ENCODE results near the gene SLC30A3.

DNA sequence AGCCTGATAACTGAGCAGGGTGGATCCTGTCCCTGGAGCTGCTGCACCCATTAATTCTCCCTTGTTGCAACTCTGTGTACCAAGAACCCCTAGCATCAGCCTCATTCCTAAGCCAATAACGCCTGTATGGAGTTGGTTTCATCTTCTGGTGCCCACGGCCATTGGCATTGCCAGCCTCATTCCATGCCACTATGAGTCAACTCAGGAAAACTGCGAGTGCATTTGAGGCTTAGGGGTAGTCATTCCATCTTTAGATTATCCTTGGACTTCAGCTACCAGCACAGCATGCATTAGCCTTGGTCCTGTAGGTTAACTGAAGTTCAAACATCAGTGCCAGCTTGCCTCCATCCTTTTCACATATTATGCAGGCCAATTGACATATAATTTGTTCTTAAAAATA, 18.0 kb upstream of the SLC30A3 start:
- TF ChIP-seq EZH2 (IDR thresholded peaks at IDR 0.05; ENCODE audit: borderline replicate concordance, insufficient read depth, low read length, poor library complexity, severe bottlenecking) = no peak
- TF ChIP-seq, protein P1, sequence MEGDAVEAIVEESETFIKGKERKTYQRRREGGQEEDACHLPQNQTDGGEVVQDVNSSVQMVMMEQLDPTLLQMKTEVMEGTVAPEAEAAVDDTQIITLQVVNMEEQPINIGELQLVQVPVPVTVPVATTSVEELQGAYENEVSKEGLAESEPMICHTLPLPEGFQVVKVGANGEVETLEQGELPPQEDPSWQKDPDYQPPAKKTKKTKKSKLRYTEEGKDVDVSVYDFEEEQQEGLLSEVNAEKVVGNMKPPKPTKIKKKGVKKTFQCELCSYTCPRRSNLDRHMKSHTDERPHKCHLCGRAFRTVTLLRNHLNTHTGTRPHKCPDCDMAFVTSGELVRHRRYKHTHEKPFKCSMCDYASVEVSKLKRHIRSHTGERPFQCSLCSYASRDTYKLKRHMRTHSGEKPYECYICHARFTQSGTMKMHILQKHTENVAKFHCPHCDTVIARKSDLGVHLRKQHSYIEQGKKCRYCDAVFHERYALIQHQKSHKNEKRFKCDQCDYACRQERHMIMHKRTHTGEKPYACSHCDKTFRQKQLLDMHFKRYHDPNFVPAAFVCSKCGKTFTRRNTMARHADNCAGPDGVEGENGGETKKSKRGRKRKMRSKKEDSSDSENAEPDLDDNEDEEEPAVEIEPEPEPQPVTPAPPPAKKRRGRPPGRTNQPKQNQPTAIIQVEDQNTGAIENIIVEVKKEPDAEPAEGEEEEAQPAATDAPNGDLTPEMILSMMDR (IDR thresholded peaks at IDR 0.05; ENCODE audit: poor library complexity, severe bottlenecking) = no peak
- no peak for TF ChIP-seq RAD21 (conservative IDR thresholded peaks at IDR 0.05)
- TF ChIP-seq POLR2AphosphoS5 (IDR thresholded peaks at IDR 0.05) = no peak
- TF ChIP-seq, protein P2, sequence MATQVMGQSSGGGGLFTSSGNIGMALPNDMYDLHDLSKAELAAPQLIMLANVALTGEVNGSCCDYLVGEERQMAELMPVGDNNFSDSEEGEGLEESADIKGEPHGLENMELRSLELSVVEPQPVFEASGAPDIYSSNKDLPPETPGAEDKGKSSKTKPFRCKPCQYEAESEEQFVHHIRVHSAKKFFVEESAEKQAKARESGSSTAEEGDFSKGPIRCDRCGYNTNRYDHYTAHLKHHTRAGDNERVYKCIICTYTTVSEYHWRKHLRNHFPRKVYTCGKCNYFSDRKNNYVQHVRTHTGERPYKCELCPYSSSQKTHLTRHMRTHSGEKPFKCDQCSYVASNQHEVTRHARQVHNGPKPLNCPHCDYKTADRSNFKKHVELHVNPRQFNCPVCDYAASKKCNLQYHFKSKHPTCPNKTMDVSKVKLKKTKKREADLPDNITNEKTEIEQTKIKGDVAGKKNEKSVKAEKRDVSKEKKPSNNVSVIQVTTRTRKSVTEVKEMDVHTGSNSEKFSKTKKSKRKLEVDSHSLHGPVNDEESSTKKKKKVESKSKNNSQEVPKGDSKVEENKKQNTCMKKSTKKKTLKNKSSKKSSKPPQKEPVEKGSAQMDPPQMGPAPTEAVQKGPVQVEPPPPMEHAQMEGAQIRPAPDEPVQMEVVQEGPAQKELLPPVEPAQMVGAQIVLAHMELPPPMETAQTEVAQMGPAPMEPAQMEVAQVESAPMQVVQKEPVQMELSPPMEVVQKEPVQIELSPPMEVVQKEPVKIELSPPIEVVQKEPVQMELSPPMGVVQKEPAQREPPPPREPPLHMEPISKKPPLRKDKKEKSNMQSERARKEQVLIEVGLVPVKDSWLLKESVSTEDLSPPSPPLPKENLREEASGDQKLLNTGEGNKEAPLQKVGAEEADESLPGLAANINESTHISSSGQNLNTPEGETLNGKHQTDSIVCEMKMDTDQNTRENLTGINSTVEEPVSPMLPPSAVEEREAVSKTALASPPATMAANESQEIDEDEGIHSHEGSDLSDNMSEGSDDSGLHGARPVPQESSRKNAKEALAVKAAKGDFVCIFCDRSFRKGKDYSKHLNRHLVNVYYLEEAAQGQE (IDR thresholded peaks at IDR 0.05; ENCODE audit: borderline replicate concordance) = no peak
- TF ChIP-seq EP300 (conservative IDR thresholded peaks at IDR 0.05; ENCODE audit: poor library complexity, severe bottlenecking) = no peak
- TF ChIP-seq SMC3 (conservative IDR thresholded peaks at IDR 0.05; ENCODE audit: poor library complexity) = no peak
- no peak for TF ChIP-seq MXI1 (conservative IDR thresholded peaks at IDR 0.05; ENCODE audit: poor library complexity, severe bottlenecking)
- TF ChIP-seq TAF1 (IDR thresholded peaks at IDR 0.05; ENCODE audit: low read depth) = no peak

Data from neural cell (in vitro differentiated cells).